IMR-90 (cell line): ENCODE measurements around the gene ATP12A. TPM values are rescaled to one million over a fixed set of nuclear protein-coding genes. Genes with fewer than 3 reads are reported as not detected.

Experiments
- ATAC-seq: fragments of 200-7000 bp; cut with Tn5 transposase; 2 replicates; pipeline ENCODE4 v1.9.1; 2020; ENCODE audit warnings: low read depth, mild to moderate bottlenecking, moderate library complexity
- BruUV-seq: library from RNA; stranded (reverse); fragments of 400-500 nt; replicated peaks from 2 replicates; lab custom pipeline; 2021; lab: Mats Ljungman, UMichigan
- CTCF ChIA-PET: fragments of 300-600 bp; formaldehyde crosslinking; extraction: SDS; loops from one replicate; lab custom pipeline; 2021; ENCODE audit warnings: antibody characterized with exemption; lab: Yijun Ruan, JAX
- POLR2A ChIA-PET: fragments of 300-600 bp; sonication (Branson Sonifier 250); formaldehyde crosslinking; loops from one replicate; lab custom pipeline; 2022; ENCODE audit warnings: antibody characterized with exemption; ENCODE audit not compliant: unreplicated experiment; lab: Charles Lee
- DNase-seq: peaks from one replicate; pipeline ENCODE4 v3.0.0; 2013
- H2AFZ ChIP-seq: replicated peaks from 2 replicates; pipeline ENCODE3; 2013; ENCODE audit warnings: low read length, mild to moderate bottlenecking; ENCODE audit not compliant: poor library complexity
- H2AK5ac ChIP-seq: 2 replicates; pipeline ENCODE4 v1.6.1; 2013; ENCODE audit warnings: low read depth, low read length, inconsistent platforms
- H2AK9ac ChIP-seq: replicated peaks from 2 replicates; pipeline ENCODE3; 2013; ENCODE audit warnings: mild to moderate bottlenecking, low read depth, low read length, moderate library complexity; ENCODE audit not compliant: poor library complexity
- H2BK120ac ChIP-seq: 2 replicates; pipeline ENCODE4 v1.6.1; 2013; ENCODE audit warnings: low read depth, low read length, inconsistent platforms
- H2BK15ac ChIP-seq: 3 replicates; pipeline ENCODE4 v1.6.1; 2013; ENCODE audit warnings: low read depth, low read length, inconsistent platforms
- H2BK20ac ChIP-seq: 2 replicates; pipeline ENCODE4 v1.6.1; 2013; ENCODE audit warnings: low read depth, mild to moderate bottlenecking, inconsistent platforms, low read length, moderate library complexity
- H2BK5ac ChIP-seq: 2 replicates; pipeline ENCODE4 v1.6.1; 2013; ENCODE audit warnings: mild to moderate bottlenecking, low read depth, low read length, inconsistent platforms; ENCODE audit not compliant: poor library complexity, severe bottlenecking
- H3K14ac ChIP-seq: replicated peaks from 2 replicates; pipeline ENCODE4 v1.6.1; 2013; ENCODE audit warnings: low read depth, low read length, inconsistent platforms
- H3K18ac ChIP-seq: 2 replicates; pipeline ENCODE4 v1.6.1; 2013; ENCODE audit warnings: low read depth, low read length, control low read depth
- H3K23ac ChIP-seq: 2 replicates; pipeline ENCODE4 v1.6.1; 2013; ENCODE audit warnings: low read depth, low read length, inconsistent platforms
- H3K27ac ChIP-seq: 2 replicates; pipeline ENCODE4 v1.5.1; 2013; ENCODE audit warnings: mild to moderate bottlenecking, control low read depth, low read length; ENCODE audit not compliant: insufficient read depth
- H3K27me3 ChIP-seq: 2 replicates; pipeline ENCODE4 v1.6.1; 2013; ENCODE audit warnings: low read length; ENCODE audit not compliant: control insufficient read depth, insufficient read depth
- H3K36me3 ChIP-seq: 2 replicates; pipeline ENCODE4 v1.6.1; 2013; ENCODE audit warnings: low read length, mixed read lengths; ENCODE audit not compliant: control insufficient read depth, insufficient read depth
- H3K4ac ChIP-seq: 2 replicates; pipeline ENCODE4 v1.6.1; 2013; ENCODE audit warnings: low read depth, low read length, inconsistent platforms
- H3K4me1 ChIP-seq: 2 replicates; pipeline ENCODE4 v1.6.1; 2013; ENCODE audit warnings: low read length, mixed read lengths; ENCODE audit not compliant: control insufficient read depth, insufficient read depth
- H3K4me2 ChIP-seq: 2 replicates; pipeline ENCODE4 v1.6.1; 2013; ENCODE audit warnings: low read depth, mild to moderate bottlenecking, control low read depth, low read length, moderate library complexity
- H3K4me3 ChIP-seq: 2 replicates; pipeline ENCODE4 v1.5.1; 2013; ENCODE audit warnings: low read depth, mild to moderate bottlenecking, control low read depth, low read length, moderate library complexity; ENCODE audit not compliant: insufficient read depth
- H3K56ac ChIP-seq: 2 replicates; pipeline ENCODE4 v1.6.1; 2013; ENCODE audit warnings: low read length, inconsistent platforms; ENCODE audit not compliant: insufficient read depth; ENCODE audit errors: extremely low read depth
- H3K79me1 ChIP-seq, 2 experiments: 2 replicates each; pipeline ENCODE4 v1.6.1; 2013; ENCODE audit warnings: low read length in 2 of 2, inconsistent platforms in 1 of 2, low read depth in 1 of 2
- H3K9ac ChIP-seq: 2 replicates; pipeline ENCODE4 v1.6.1; 2013; ENCODE audit warnings: low read depth, low read length, control low read depth
- H3K9me1 ChIP-seq: 2 replicates; pipeline ENCODE4 v1.6.1; 2013; ENCODE audit warnings: low read length, inconsistent platforms; ENCODE audit not compliant: insufficient read depth
- H3K9me3 ChIP-seq: 2 replicates; pipeline ENCODE4 v1.6.1; 2013; ENCODE audit warnings: low read length; ENCODE audit not compliant: control insufficient read depth, insufficient read depth
- H4K20me1 ChIP-seq: 2 replicates; pipeline ENCODE4 v1.6.1; 2013; ENCODE audit warnings: low read length, inconsistent platforms; ENCODE audit not compliant: insufficient read depth
- H4K5ac ChIP-seq: 2 replicates; pipeline ENCODE4 v1.6.1; 2013; ENCODE audit warnings: mild to moderate bottlenecking, low read depth, low read length, control low read depth
- H4K8ac ChIP-seq, 2 experiments: 2 replicates each; pipeline ENCODE4 v1.6.1; 2013; ENCODE audit warnings: low read depth in 2 of 2, low read length in 2 of 2, control low read depth in 1 of 2, inconsistent platforms in 1 of 2
- H4K91ac ChIP-seq: 2 replicates; pipeline ENCODE4 v1.6.1; 2013; ENCODE audit warnings: low read depth, low read length, inconsistent platforms; ENCODE audit not compliant: insufficient read depth
- BHLHE40 ChIP-seq: fragments of 150-350 bp; IDR thresholded peaks from 2 replicates; pipeline ENCODE4 v1.6.1; 2016; ENCODE audit warnings: mild to moderate bottlenecking, low read depth, low read length
- CEBPB ChIP-seq: IDR thresholded peaks from 2 replicates; pipeline ENCODE4 v1.6.1; 2012; ENCODE audit warnings: low read depth, low read length, improper control_type of control experiment
- ELK1 ChIP-seq: fragments of 150-350 bp; IDR thresholded peaks from 2 replicates; pipeline ENCODE4 v1.6.1; 2016; ENCODE audit warnings: low read depth, mild to moderate bottlenecking, low read length, moderate library complexity, borderline replicate concordance
- FOS ChIP-seq: fragments of 150-350 bp; IDR thresholded peaks from 2 replicates; pipeline ENCODE4 v1.6.1; 2016; ENCODE audit warnings: low read depth, low read length
- MAFK ChIP-seq: IDR thresholded peaks from 2 replicates; pipeline ENCODE4 v1.6.1; 2012; ENCODE audit warnings: low read depth, low read length, improper control_type of control experiment
- MAZ ChIP-seq: IDR thresholded peaks from 2 replicates; pipeline ENCODE4 v1.6.1; 2012; ENCODE audit warnings: low read depth, mild to moderate bottlenecking, low read length, improper control_type of control experiment, moderate library complexity, borderline replicate concordance
- MXI1 ChIP-seq: IDR thresholded peaks from 2 replicates; pipeline ENCODE4 v1.6.1; 2012; ENCODE audit warnings: low read depth, mild to moderate bottlenecking, low read length, moderate library complexity, borderline replicate concordance
- NFE2L2 ChIP-seq: fragments of 150-350 bp; IDR thresholded peaks from 2 replicates; pipeline ENCODE4 v1.6.1; 2016; ENCODE audit warnings: low read depth, mild to moderate bottlenecking, low read length
- POLR2A ChIP-seq: IDR thresholded peaks from 2 replicates; pipeline ENCODE4 v1.6.1; 2012; ENCODE audit warnings: mild to moderate bottlenecking, low read depth, low read length
- RAD21 ChIP-seq: IDR thresholded peaks from 2 replicates; pipeline ENCODE4 v1.6.1; 2012; ENCODE audit warnings: low read length, improper control_type of control experiment
- RCOR1 ChIP-seq: IDR thresholded peaks from 2 replicates; pipeline ENCODE4 v1.6.1; 2012; ENCODE audit warnings: mild to moderate bottlenecking, low read length, improper control_type of control experiment; ENCODE audit not compliant: insufficient replicate concordance
- RFX5 ChIP-seq: IDR thresholded peaks from 2 replicates; pipeline ENCODE4 v1.8.0; 2012; ENCODE audit warnings: low read depth, mild to moderate bottlenecking, low read length, moderate library complexity
- SMC3 ChIP-seq: fragments of 150-350 bp; IDR thresholded peaks from 2 replicates; pipeline ENCODE4 v1.6.1; 2016; ENCODE audit warnings: low read depth, mild to moderate bottlenecking, antibody characterized with exemption, low read length, moderate library complexity
- WGBS, 2 experiments: methylation state at CpG; one replicate each; pipeline versions ENCODE4 v1.1.5 to v1.1.7; 2013; ENCODE audit warnings: missing lambda C conversion rate in 2 of 2; ENCODE audit not compliant: insufficient read length in 1 of 2; ENCODE audit errors: extremely low coverage in 2 of 2; 5-methylcytosine and 5-hydroxymethylcytosine counted together
- dilution Hi-C: fragments of 300-500 bp; cut with HindIII; formaldehyde crosslinking; loops from one replicate; pipeline ENCODE4 v1.14.3; 2018; ENCODE audit warnings: low sequenced_read_pairs; ENCODE audit not compliant: unreplicated experiment
- in situ Hi-C: fragments of 300-500 bp; cut with MboI; formaldehyde crosslinking; loops from 3 replicates; pipeline ENCODE4 v1.14.3; 2019; ENCODE audit warnings: low sequenced_read_pairs, inconsistent platforms, mixed read lengths
- intact Hi-C: fragments of 100-400 bp; cut with micrococcal nuclease; formaldehyde crosslinking; loops from 2 replicates; pipeline ENCODE4 v1.10.0; 2022
- polyA plus RNA-seq, 3 experiments: library from polyadenylated mRNA; depleted of rRNA; stranded (reverse); fragments of >200 nt; gene quantifications; 2 replicates each; pipeline ENCODE4 v1.2.3, GENCODE V29; 2012; ENCODE audit warnings: low replicate concordance in 1 of 3
- total RNA-seq: library from RNA; depleted of rRNA; stranded (reverse); fragments of >200 nt; gene quantifications from 2 replicates; pipeline ENCODE4 v1.2.3, GENCODE V29; 2012
- TF ChIP-seq, protein P1 (sequence below): conservative IDR thresholded peaks from 2 replicates; pipeline ENCODE4 v1.5.1; 2012; ENCODE audit warnings: mild to moderate bottlenecking, low read depth, low read length, improper control_type of control experiment

The ATP12A gene
- total and polyA plus RNA-seq, 2 of the 4 experiments (the other 2 are of a cell fraction): not detected

- no peak for TF ChIP-seq FOS
Observed at GRCh38 chr13:24693862-24694471, 13.8 kb downstream of the ATP12A start (continued).

DNA sequence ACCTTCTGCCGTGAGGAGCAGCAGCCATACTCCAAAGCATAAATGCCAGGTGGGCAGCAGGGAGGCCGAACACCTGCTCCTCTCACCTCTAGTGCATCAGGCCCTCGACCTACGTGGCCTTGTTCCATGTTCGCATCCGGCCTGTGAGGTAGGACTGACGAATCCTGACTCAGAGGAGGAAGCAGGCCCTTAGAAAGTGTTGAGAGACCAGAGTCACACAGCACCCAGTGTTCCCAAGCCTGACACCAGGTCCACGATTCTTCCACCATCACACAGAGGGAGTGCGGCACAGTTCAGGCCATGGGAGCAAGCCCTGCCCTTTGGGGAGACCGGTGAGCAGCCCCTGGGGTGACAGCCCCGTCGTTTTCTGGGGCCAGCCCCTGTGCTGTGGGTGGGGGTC is 14.7 kb downstream of the ATP12A start:
- Histone ChIP-seq H3K4me2 (no peak overlapping the region), H2AK9ac (no peak overlapping the region), H4K5ac (no peak overlapping the region), H3K4ac (no peak overlapping the region), H3K27me3 (peaks cover 14% of the 10 kb centered on the region), H2BK5ac (no peak overlapping the region), H4K91ac (no peak overlapping the region), H4K20me1 (no peaks in the 10 kb centered on the region), H3K36me3 (no peaks in the 10 kb centered on the region), H2AK5ac (no peak overlapping the region), H3K23ac (no peak overlapping the region), H3K56ac (no peak overlapping the region), H3K14ac (no peak overlapping the region), H2BK20ac (no peak overlapping the region), H3K9ac (no peak overlapping the region), H3K4me1 (no peaks in the 10 kb centered on the region), H3K18ac (no peak overlapping the region), H3K9me3 (no peaks in the 10 kb centered on the region), H3K79me1 (no peaks in the 10 kb centered on the region), H3K9me1 (no peaks in the 10 kb centered on the region), H2BK15ac (no peak overlapping the region), H3K27ac (no peak overlapping the region), H2BK120ac (no peak overlapping the region), H3K4me3 (no peak overlapping the region), H2AFZ (no peak overlapping the region), H4K8ac (no peak overlapping the region)
- TF ChIP-seq MAZ (no peak), RCOR1 (no peak), RFX5 (no peak), POLR2A (no peak), CEBPB (no peak), MAFK (no peak), FOS (no peak), NFE2L2 (no peak), MXI1 (no peak), ELK1 (no peak), SMC3 (no peak), BHLHE40 (no peak), RAD21 (no peak)
- TF ChIP-seq, protein P1, sequence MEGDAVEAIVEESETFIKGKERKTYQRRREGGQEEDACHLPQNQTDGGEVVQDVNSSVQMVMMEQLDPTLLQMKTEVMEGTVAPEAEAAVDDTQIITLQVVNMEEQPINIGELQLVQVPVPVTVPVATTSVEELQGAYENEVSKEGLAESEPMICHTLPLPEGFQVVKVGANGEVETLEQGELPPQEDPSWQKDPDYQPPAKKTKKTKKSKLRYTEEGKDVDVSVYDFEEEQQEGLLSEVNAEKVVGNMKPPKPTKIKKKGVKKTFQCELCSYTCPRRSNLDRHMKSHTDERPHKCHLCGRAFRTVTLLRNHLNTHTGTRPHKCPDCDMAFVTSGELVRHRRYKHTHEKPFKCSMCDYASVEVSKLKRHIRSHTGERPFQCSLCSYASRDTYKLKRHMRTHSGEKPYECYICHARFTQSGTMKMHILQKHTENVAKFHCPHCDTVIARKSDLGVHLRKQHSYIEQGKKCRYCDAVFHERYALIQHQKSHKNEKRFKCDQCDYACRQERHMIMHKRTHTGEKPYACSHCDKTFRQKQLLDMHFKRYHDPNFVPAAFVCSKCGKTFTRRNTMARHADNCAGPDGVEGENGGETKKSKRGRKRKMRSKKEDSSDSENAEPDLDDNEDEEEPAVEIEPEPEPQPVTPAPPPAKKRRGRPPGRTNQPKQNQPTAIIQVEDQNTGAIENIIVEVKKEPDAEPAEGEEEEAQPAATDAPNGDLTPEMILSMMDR: no peak
- dilution Hi-C loops (no loop called here), in situ Hi-C loops (no loop called here), intact Hi-C loops (loop anchor here (1.0 to 5.0 kb wide), 2 partner anchors 32 to 302 kb away; no protein-coding TSS in a partner anchor)
- ATAC-seq (no peak), DNase-seq (no peak)
- ChIA-PET CTCF (interaction anchor here (0.8 to 1.1 kb wide), 3 partner anchors 7 to 154 kb away, joined by 3 to 4 read pairs (median 3); no protein-coding TSS in a partner anchor), POLR2A (no interaction called here)
- no TSS peak for BruUV-seq
- WGBS, 2 experiments: no CpG with 5 or more reads among the region's 12 CpGs
